WTC11 (cell line): ENCODE data around the gene LAMA1. TPM values are rescaled to one million over a fixed set of nuclear protein-coding genes. Genes with fewer than 3 reads are reported as not detected.

ENCODE experiments used
- ATAC-seq: fragments of 200-7000 bp; cut with Tn5 transposase; 2 replicates; pipeline ENCODE4 v1.10.0; 2021; ENCODE audit warnings: mild to moderate bottlenecking, moderate library complexity
- CTCF ChIA-PET: fragments of 300-600 bp; sonication (Branson Sonifier 250); formaldehyde crosslinking; loops from one replicate; lab custom pipeline; 2021; ENCODE audit warnings: antibody characterized with exemption; lab: Charles Lee
- POLR2A ChIA-PET: fragments of 350-600 bp; sonication (Branson Sonifier 250); formaldehyde crosslinking; loops from one replicate; lab custom pipeline; 2021; ENCODE audit warnings: antibody characterized with exemption; lab: Charles Lee
- DNase-seq: peaks from one replicate; pipeline ENCODE4 v3.0.0; 2021; ENCODE audit warnings: low spot score
- H3K27ac Mint-ChIP-seq: 2 replicates; pipeline ENCODE4 v1.8.0; 2021; ENCODE audit warnings: mixed read lengths
- H3K27me3 Mint-ChIP-seq: 2 replicates; pipeline ENCODE4 v1.8.0; 2021; ENCODE audit warnings: low read depth, mild to moderate bottlenecking, moderate library complexity, mixed read lengths
- H3K36me3 Mint-ChIP-seq: 2 replicates; pipeline ENCODE4 v1.8.0; 2021; ENCODE audit warnings: mixed read lengths
- H3K4me1 Mint-ChIP-seq: 2 replicates; pipeline ENCODE4 v1.8.0; 2022; ENCODE audit warnings: mixed read lengths
- H3K4me3 Mint-ChIP-seq: 2 replicates; pipeline ENCODE4 v1.8.0; 2021; ENCODE audit warnings: mild to moderate bottlenecking, moderate library complexity, mixed read lengths
- H3K9me3 Mint-ChIP-seq: 2 replicates; pipeline ENCODE4 v1.8.0; 2021; ENCODE audit warnings: mixed read lengths
- ATF1 ChIP-seq: sonication (generic); formaldehyde crosslinking; IDR thresholded peaks from 2 replicates; pipeline ENCODE4 v1.8.1; 2023; ENCODE audit warnings: mild to moderate bottlenecking, moderate library complexity, missing genetic modification reagents
- ELF4 ChIP-seq: sonication (generic); formaldehyde crosslinking; IDR thresholded peaks from 2 replicates; pipeline ENCODE4 v1.8.1; 2022; ENCODE audit warnings: low read depth, mild to moderate bottlenecking, moderate library complexity, missing genetic modification reagents
- GABPB1 ChIP-seq: sonication (generic); formaldehyde crosslinking; IDR thresholded peaks from 2 replicates; pipeline ENCODE4 v1.8.1; 2023; ENCODE audit warnings: mild to moderate bottlenecking, missing genetic modification reagents
- MLX ChIP-seq: sonication (generic); formaldehyde crosslinking; IDR thresholded peaks from 2 replicates; pipeline ENCODE4 v1.8.1; 2023; ENCODE audit warnings: mild to moderate bottlenecking, missing genetic modification reagents, moderate library complexity
- NFATC4 ChIP-seq: fragments of 250-450 bp; sonication (Bioruptor Pico); IDR thresholded peaks from 2 replicates; pipeline ENCODE4 v1.9.0; 2021; ENCODE audit warnings: mild to moderate bottlenecking
- NFYB ChIP-seq: sonication (generic); formaldehyde crosslinking; conservative IDR thresholded peaks from 2 replicates; pipeline ENCODE4 v1.8.0; 2022; ENCODE audit warnings: low read depth, missing genetic modification reagents
- NR3C1 ChIP-seq: sonication (generic); formaldehyde crosslinking; conservative IDR thresholded peaks from 2 replicates; pipeline ENCODE4 v1.8.1; 2023; ENCODE audit warnings: low read depth, mild to moderate bottlenecking, missing genetic modification reagents
- PREB ChIP-seq: sonication (generic); formaldehyde crosslinking; IDR thresholded peaks from 2 replicates; pipeline ENCODE4 v1.8.1; 2022; ENCODE audit warnings: mild to moderate bottlenecking, missing genetic modification reagents, moderate library complexity, borderline replicate concordance
- RORB ChIP-seq: fragments of 250-450 bp; sonication (Bioruptor Pico); IDR thresholded peaks from 2 replicates; pipeline ENCODE4 v1.9.0; 2021; ENCODE audit warnings: mild to moderate bottlenecking
- SMAD4 ChIP-seq: sonication (generic); formaldehyde crosslinking; IDR thresholded peaks from 2 replicates; pipeline ENCODE4 v1.8.0; 2022; ENCODE audit warnings: mild to moderate bottlenecking, missing genetic modification reagents
- SOX15 ChIP-seq: fragments of 250-450 bp; sonication (Bioruptor Pico); IDR thresholded peaks from 2 replicates; pipeline ENCODE4 v1.9.0; 2021; ENCODE audit warnings: mild to moderate bottlenecking
- TEAD1 ChIP-seq: sonication (generic); formaldehyde crosslinking; IDR thresholded peaks from 2 replicates; pipeline ENCODE4 v1.8.0; 2022; ENCODE audit warnings: mild to moderate bottlenecking, missing genetic modification reagents
- USF1 ChIP-seq: sonication (generic); formaldehyde crosslinking; IDR thresholded peaks from 2 replicates; pipeline ENCODE4 v1.8.0; 2022; ENCODE audit warnings: mild to moderate bottlenecking, missing genetic modification reagents
- ZNF121 ChIP-seq: sonication (generic); formaldehyde crosslinking; IDR thresholded peaks from 2 replicates; pipeline ENCODE4 v1.8.0; 2023; ENCODE audit warnings: missing genetic modification reagents
- ZNF281 ChIP-seq: sonication (generic); formaldehyde crosslinking; IDR thresholded peaks from 2 replicates; pipeline ENCODE4 v1.8.0; 2023; ENCODE audit warnings: mild to moderate bottlenecking, missing genetic modification reagents
- ZNF512 ChIP-seq: sonication (generic); formaldehyde crosslinking; IDR thresholded peaks from 2 replicates; pipeline ENCODE4 v1.8.1; 2022; ENCODE audit warnings: missing genetic modification reagents, borderline replicate concordance
- ZNF671 ChIP-seq: fragments of 250-450 bp; sonication (Bioruptor Pico); IDR thresholded peaks from 2 replicates; pipeline ENCODE4 v1.8.0; 2021; ENCODE audit warnings: mild to moderate bottlenecking
- total RNA-seq: library from RNA; stranded (reverse); gene quantifications from 3 replicates; pipeline ENCODE4 v1.2.3, GENCODE V29; 2021
- TF ChIP-seq, protein P1 (sequence below): fragments of 250-450 bp; sonication (Bioruptor Pico); IDR thresholded peaks from 2 replicates; pipeline ENCODE4 v1.9.0; 2021; ENCODE audit warnings: mild to moderate bottlenecking, borderline replicate concordance
- TF ChIP-seq, protein P2 (sequence below): sonication (generic); formaldehyde crosslinking; IDR thresholded peaks from 2 replicates; pipeline ENCODE4 v1.8.1; 2022; ENCODE audit warnings: low read depth, mild to moderate bottlenecking, moderate library complexity, missing genetic modification reagents, borderline replicate concordance
- TF ChIP-seq, protein P3 (sequence below): fragments of 250-450 bp; sonication (Bioruptor Pico); IDR thresholded peaks from 2 replicates; pipeline ENCODE4 v1.9.0; 2021; ENCODE audit warnings: mild to moderate bottlenecking
- TF ChIP-seq, protein P4 (sequence below): fragments of 250-450 bp; sonication (Bioruptor Pico); IDR thresholded peaks from 2 replicates; pipeline ENCODE4 v1.9.0; 2021; ENCODE audit warnings: moderate library complexity, mild to moderate bottlenecking, inconsistent platforms, borderline replicate concordance

Gene LAMA1
- total RNA-seq, 1 experiment from 2014 or later = 50.7 TPM

GRCh38 chr18:6938003-6938402 is 179.6 kb downstream of the LAMA1 start:
- no peak for TF ChIP-seq TEAD1
- TF ChIP-seq NR3C1 (CRISPR knock-in tag) = no peak
- TF ChIP-seq ATF1 (CRISPR knock-in tag) = no peak
- TF ChIP-seq GABPB1 (CRISPR knock-in tag) = no peak
- TF ChIP-seq SMAD4 (CRISPR knock-in tag) = no peak
- TF ChIP-seq NFYB (CRISPR knock-in tag) = no peak
- TF ChIP-seq PREB (CRISPR knock-in tag) = no peak
- no peak for TF ChIP-seq USF1 (CRISPR knock-in tag)
- TF ChIP-seq NFATC4 (CRISPR knock-in tag) = no peak
- TF ChIP-seq, protein P1, sequence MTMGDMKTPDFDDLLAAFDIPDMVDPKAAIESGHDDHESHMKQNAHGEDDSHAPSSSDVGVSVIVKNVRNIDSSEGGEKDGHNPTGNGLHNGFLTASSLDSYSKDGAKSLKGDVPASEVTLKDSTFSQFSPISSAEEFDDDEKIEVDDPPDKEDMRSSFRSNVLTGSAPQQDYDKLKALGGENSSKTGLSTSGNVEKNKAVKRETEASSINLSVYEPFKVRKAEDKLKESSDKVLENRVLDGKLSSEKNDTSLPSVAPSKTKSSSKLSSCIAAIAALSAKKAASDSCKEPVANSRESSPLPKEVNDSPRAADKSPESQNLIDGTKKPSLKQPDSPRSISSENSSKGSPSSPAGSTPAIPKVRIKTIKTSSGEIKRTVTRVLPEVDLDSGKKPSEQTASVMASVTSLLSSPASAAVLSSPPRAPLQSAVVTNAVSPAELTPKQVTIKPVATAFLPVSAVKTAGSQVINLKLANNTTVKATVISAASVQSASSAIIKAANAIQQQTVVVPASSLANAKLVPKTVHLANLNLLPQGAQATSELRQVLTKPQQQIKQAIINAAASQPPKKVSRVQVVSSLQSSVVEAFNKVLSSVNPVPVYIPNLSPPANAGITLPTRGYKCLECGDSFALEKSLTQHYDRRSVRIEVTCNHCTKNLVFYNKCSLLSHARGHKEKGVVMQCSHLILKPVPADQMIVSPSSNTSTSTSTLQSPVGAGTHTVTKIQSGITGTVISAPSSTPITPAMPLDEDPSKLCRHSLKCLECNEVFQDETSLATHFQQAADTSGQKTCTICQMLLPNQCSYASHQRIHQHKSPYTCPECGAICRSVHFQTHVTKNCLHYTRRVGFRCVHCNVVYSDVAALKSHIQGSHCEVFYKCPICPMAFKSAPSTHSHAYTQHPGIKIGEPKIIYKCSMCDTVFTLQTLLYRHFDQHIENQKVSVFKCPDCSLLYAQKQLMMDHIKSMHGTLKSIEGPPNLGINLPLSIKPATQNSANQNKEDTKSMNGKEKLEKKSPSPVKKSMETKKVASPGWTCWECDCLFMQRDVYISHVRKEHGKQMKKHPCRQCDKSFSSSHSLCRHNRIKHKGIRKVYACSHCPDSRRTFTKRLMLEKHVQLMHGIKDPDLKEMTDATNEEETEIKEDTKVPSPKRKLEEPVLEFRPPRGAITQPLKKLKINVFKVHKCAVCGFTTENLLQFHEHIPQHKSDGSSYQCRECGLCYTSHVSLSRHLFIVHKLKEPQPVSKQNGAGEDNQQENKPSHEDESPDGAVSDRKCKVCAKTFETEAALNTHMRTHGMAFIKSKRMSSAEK = no peak
- TF ChIP-seq, protein P2, sequence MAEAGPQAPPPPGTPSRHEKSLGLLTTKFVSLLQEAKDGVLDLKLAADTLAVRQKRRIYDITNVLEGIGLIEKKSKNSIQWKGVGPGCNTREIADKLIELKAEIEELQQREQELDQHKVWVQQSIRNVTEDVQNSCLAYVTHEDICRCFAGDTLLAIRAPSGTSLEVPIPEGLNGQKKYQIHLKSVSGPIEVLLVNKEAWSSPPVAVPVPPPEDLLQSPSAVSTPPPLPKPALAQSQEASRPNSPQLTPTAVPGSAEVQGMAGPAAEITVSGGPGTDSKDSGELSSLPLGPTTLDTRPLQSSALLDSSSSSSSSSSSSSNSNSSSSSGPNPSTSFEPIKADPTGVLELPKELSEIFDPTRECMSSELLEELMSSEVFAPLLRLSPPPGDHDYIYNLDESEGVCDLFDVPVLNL = no peak
- ChIA-PET CTCF (no interaction called here), POLR2A (no interaction called here)
- no peaks in the 10 kb centered on the region for H3K4me1 Mint-ChIP-seq
- DNase-seq (no peak), ATAC-seq (no peak)
- no peak overlapping the region for H3K4me3 Mint-ChIP-seq
- H3K9me3 Mint-ChIP-seq = no peaks in the 10 kb centered on the region
- H3K27ac Mint-ChIP-seq = no peak overlapping the region
- H3K27me3 Mint-ChIP-seq = no peaks in the 10 kb centered on the region
- H3K36me3 Mint-ChIP-seq = peaks cover 15% of the 10 kb centered on the region

- no peaks in the 10 kb centered on the region for H3K9me3 Mint-ChIP-seq
- H3K4me3 Mint-ChIP-seq = no peak overlapping the region
- ChIA-PET CTCF (interaction anchor here (1.0 kb wide), 1 partner anchor 15 kb away, joined by 6 read pairs; no protein-coding TSS in a partner anchor), POLR2A (interaction anchor here (0.6 kb wide), 1 partner anchor 1410 kb away, joined by 3 read pairs; no protein-coding TSS in a partner anchor)
- H3K27ac Mint-ChIP-seq = no peak overlapping the region
- H3K27me3 Mint-ChIP-seq = no peaks in the 10 kb centered on the region
- DNase-seq = no peak
- no peaks in the 10 kb centered on the region for H3K4me1 Mint-ChIP-seq
- no peaks in the 10 kb centered on the region for H3K36me3 Mint-ChIP-seq
- no peak for ATAC-seq
- TF ChIP-seq SOX15 (CRISPR knock-in tag) (no peak), RORB (CRISPR knock-in tag) (no peak), MLX (CRISPR knock-in tag) (no peak), ZNF512 (CRISPR knock-in tag) (no peak), ZNF281 (no peak), NFYB (CRISPR knock-in tag) (no peak), ZNF121 (CRISPR knock-in tag) (no peak), ZNF671 (no peak), ELF4 (CRISPR knock-in tag) (no peak)
- TF ChIP-seq, protein P3, sequence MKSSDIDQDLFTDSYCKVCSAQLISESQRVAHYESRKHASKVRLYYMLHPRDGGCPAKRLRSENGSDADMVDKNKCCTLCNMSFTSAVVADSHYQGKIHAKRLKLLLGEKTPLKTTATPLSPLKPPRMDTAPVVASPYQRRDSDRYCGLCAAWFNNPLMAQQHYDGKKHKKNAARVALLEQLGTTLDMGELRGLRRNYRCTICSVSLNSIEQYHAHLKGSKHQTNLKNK = no peak
- TF ChIP-seq, protein P4, sequence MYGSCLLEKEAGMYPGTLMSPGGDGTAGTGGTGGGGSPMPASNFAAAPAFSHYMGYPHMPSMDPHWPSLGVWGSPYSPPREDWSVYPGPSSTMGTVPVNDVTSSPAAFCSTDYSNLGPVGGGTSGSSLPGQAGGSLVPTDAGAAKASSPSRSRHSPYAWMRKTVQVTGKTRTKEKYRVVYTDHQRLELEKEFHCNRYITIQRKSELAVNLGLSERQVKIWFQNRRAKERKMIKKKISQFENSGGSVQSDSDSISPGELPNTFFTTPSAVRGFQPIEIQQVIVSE (CRISPR knock-in tag) = no peak
Observed at GRCh38 chr18:6934859-6935258, 182.7 kb downstream of the LAMA1 start.
